M059J (cell line): ENCODE data around the gene LCP2. TPM values are rescaled to one million over a fixed set of nuclear protein-coding genes. Genes with fewer than 3 reads are reported as not detected.

Source experiments
- DNase-seq: peaks from one replicate; pipeline ENCODE4 v3.0.0-alpha.2; 2012; ENCODE audit warnings: low read depth
- total RNA-seq: library from RNA; depleted of rRNA; stranded (reverse); fragments of >200 nt; shearing (Covaris generic); gene quantifications from 2 replicates; pipeline ENCODE4 v1.2.3, GENCODE V29; 2014; rRNA removed

LCP2 gene
- 0.69 TPM in 1 of 2 replicates, not detected in the other for total RNA-seq

DNA sequence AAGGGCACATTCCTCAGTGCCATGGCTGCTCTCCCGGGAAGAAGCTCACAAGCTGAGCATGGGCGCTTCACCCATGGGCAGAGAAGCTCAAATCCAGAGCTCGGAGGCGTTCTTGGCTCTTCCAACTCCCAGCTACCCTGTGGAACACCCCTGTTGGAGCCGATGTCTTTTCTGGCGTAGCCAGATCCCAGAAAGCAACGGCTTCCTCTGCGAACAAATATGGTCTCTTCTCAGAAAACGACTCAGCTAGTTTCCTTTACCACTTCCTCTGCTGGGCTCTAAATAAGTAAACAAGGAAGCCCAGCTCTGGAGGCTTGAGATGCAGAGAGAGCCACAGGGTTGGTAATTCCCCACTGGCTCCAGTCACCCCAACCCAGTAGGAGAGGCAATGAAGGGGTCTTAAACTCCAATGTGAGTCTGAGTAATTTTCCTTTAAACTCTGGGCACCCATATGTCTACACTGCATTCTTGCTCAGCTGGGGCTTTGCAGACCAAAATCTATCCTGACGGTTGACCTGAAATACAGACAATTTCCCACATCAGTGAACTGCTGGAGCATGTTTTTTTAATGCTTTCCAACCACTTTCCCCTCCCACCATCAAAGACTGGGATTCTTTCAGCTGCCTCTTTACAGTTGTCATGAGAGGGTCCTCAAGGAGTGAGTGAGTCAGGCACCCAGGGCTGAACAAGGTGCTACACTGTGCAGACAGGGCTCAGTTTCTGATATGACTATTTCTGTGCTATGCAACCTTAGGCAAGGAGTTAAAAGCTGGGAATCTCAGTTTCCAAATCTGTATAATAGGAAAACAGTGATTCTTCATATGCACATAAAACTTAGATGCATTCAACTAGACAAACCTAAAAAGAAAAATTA lies at the start of gene LCP2:
Gene LCP2 (minus strand): TSS at position 189 of the 874 bp plus-strand sequence. CDS start 166 bp downstream, at position 23.
- peak; percentile 25 for DNase-seq

- DNase-seq = no peak
These were observed 49.5 kb upstream of the LCP2 start for GRCh38 chr5:170347022-170347567.

GRCh38 chr5:170345971-170346370 lies 48.4 kb upstream of the LCP2 start:
- DNase-seq = no peak

DNA sequence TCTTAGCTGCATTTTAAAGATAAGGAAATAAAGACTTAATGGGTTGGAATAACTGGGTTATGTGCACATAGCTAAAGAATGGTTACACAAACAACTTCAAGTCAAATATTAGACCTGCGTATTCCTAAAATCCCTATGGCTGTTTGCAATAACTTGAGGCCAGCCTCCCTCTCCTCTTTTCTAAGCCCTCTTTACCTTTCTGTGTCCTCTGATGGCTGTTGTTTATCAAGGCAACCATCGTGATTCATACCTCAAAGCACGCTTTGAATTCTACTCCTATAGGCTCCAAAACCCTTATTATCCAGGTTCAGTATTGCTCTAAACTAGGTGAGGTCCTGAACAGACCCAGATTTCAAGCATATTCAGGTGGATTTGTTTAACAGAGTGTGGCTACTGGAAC lies 45.6 kb upstream of the LCP2 start:
- no peak for DNase-seq

DNA sequence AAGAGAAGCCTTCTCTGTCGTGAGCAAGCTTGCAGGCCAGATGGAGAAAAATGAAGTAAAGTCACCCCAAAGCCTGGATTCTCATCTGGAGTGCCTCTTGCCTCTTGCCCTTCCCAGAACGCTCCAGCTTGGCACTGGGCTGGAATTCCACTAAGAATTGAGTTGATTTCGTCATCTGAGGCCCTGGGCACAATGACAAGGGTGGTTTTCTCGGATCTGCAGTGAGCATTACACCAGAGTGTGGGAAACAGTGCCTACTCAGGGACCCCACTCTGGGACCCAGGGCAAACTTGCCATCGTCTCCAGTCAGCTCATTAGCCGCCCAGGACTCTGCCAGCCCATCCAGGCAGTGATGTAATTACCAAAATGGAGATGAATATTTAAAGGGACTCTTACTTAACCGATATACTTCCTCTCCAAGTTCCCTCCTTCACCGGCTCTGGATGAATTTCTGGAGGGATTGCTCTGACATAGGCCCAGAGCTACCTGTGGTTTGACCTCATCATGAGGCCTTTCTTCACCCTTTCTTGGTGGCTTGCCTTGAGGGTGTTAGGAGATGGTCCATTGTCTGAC lies 44.7 kb upstream of the LCP2 start:
- no peak for DNase-seq

GRCh38 chr5:170341545-170341944 lies 44.0 kb upstream of the LCP2 start:
- DNase-seq = no peak

GRCh38 chr5:170339780-170340167 lies 42.2 kb upstream of the LCP2 start:
- DNase-seq = no peak

- DNase-seq = no peak
These were observed 41.6 kb upstream of the LCP2 start for GRCh38 chr5:170338933-170339779.

GRCh38 chr5:170338291-170338690 lies 40.7 kb upstream of the LCP2 start:
- DNase-seq = no peak

- no peak for DNase-seq
These were observed 39.6 kb upstream of the LCP2 start for GRCh38 chr5:170337045-170337733.

- no peak for DNase-seq
These were observed 38.5 kb upstream of the LCP2 start for GRCh38 chr5:170336065-170336464.

GRCh38 chr5:170334626-170335025 lies 37.0 kb upstream of the LCP2 start:
- DNase-seq = no peak

- peak; percentile 10 for DNase-seq
These were observed 35.8 kb upstream of the LCP2 start for GRCh38 chr5:170333161-170333910.

- no peak for DNase-seq
These were observed 34.5 kb upstream of the LCP2 start for GRCh38 chr5:170332058-170332457.

- DNase-seq = no peak
These were observed 33.0 kb upstream of the LCP2 start for GRCh38 chr5:170330568-170331054.

- no peak for DNase-seq
These were observed 31.9 kb upstream of the LCP2 start for GRCh38 chr5:170329524-170329923.

DNA sequence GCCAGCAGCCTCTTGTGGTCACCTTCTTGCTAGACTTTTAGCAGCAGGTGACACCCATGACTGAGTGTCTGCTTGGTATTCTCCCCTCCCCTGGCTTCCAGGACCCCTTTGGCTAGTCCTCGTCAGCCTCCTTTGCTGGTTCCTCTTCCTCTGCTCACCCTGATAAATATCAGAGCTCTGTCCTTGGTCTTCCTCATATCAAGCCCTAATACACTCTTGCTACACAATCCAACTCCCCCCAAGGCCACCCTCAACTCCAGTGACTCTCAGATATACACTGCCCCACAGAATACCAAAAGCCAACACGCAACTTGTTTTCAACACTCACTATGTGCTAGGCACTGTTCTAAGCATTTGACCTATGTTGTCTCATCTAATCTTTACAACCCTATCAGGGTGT lies 30.3 kb upstream of the LCP2 start:
- DNase-seq = no peak

DNA sequence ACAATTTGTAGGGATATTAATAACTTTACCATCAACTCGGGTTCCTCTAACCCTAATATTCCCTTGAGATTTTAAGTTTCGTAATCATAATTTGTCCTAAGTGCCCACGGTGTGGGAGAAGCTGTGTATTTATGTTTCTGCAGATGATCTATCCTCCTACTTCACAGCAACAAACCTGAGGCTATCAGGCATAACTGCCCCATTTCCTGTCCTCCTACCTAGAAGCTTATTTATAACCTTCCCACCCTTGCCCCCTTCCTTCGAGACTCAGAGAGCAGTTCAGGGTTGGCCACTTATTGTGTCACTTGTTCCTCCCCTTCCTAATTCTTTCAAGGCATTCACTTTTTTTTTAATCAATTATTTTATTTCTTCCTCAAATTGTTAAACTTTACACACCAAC lies 29.6 kb upstream of the LCP2 start:
- DNase-seq = no peak

- no peak for DNase-seq
These were observed 21.7 kb upstream of the LCP2 start for GRCh38 chr5:170319301-170319700.

GRCh38 chr5:170317499-170317898 lies 19.9 kb upstream of the LCP2 start:
- DNase-seq = no peak

DNA sequence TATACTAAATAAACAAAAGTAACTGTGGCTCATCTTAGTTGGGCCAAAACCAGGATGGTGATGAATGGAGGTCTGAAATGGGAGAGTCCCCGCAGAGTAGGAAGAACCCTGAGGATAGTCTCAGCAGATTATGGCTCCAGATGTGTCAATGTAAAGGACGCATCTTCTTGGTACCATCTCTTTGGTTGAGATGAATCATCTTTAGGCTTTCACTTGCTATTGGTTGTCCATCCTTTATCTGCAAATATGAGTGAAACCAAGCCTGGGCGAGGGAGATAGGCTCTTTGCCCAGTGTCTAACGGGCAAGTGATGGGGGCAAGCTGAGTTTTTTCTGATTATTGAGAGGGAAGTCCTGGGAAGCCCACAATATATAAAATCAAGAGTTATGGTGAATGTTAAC lies 19.4 kb upstream of the LCP2 start:
- no peak for DNase-seq
